Endodermal cell (in vitro differentiated cells): ENCODE data around the gene IBTK. TPM values are rescaled to one million over a fixed set of nuclear protein-coding genes. Genes with fewer than 3 reads are reported as not detected.

Experiments
- DNase-seq: peaks from one replicate; pipeline ENCODE4 v3.0.0-alpha.2; 2017
- H3K27ac ChIP-seq: 2 replicates; pipeline ENCODE4 v1.5.1; 2013; ENCODE audit warnings: mild to moderate bottlenecking, low read depth, low read length, moderate library complexity
- H3K27me3 ChIP-seq: 2 replicates; pipeline ENCODE4 v1.6.1; 2013; ENCODE audit warnings: mild to moderate bottlenecking, low read length, moderate library complexity; ENCODE audit not compliant: insufficient read depth, control insufficient read depth, poor library complexity, severe bottlenecking
- H3K36me3 ChIP-seq: 2 replicates; pipeline ENCODE4 v1.7.0; 2013; ENCODE audit warnings: mild to moderate bottlenecking, low read length, moderate library complexity; ENCODE audit not compliant: control insufficient read depth, insufficient read depth
- H3K4me1 ChIP-seq: one replicate; pipeline ENCODE4 v1.7.0; 2013; ENCODE audit warnings: low read length; ENCODE audit not compliant: control insufficient read depth, insufficient read depth
- H3K4me3 ChIP-seq: 2 replicates; pipeline ENCODE4 v1.5.1; 2013; ENCODE audit warnings: mild to moderate bottlenecking, low read length, moderate library complexity
- H3K9ac ChIP-seq: 2 replicates; pipeline ENCODE4 v1.6.1; 2013; ENCODE audit warnings: mild to moderate bottlenecking, low read length, moderate library complexity; ENCODE audit not compliant: poor library complexity, severe bottlenecking; ENCODE audit errors: extremely low read depth
- H3K9me3 ChIP-seq: 2 replicates; pipeline ENCODE4 v1.6.1; 2013; ENCODE audit warnings: mild to moderate bottlenecking, low read length, moderate library complexity; ENCODE audit not compliant: control insufficient read depth
- H3K27ac Mint-ChIP-seq: 2 replicates; pipeline ENCODE4 v1.8.0; 2020; ENCODE audit warnings: mixed read lengths
- H3K27me3 Mint-ChIP-seq: 2 replicates; pipeline ENCODE4 v1.8.0; 2021; ENCODE audit warnings: mild to moderate bottlenecking, mixed read lengths; ENCODE audit not compliant: insufficient read depth
- H3K36me3 Mint-ChIP-seq: 2 replicates; pipeline ENCODE4 v1.8.0; 2020; ENCODE audit warnings: low read depth, mixed read lengths
- H3K4me1 Mint-ChIP-seq: 2 replicates; pipeline ENCODE4 v1.8.0; 2020; ENCODE audit warnings: mixed read lengths
- H3K4me3 Mint-ChIP-seq: 2 replicates; pipeline ENCODE4 v1.8.0; 2020; ENCODE audit warnings: mild to moderate bottlenecking, moderate library complexity, mixed read lengths
- H3K9me3 Mint-ChIP-seq: 2 replicates; pipeline ENCODE4 v1.8.0; 2020; ENCODE audit warnings: mild to moderate bottlenecking, mixed read lengths
- WGBS, 2 experiments: methylation state at CpG; one replicate each; pipeline versions ENCODE4 v1.1.5 to v1.1.7; 2013; ENCODE audit warnings: missing lambda C conversion rate in 2 of 2, mixed read lengths in 1 of 2; ENCODE audit not compliant: insufficient coverage in 1 of 2, insufficient read length in 1 of 2; 5-methylcytosine and 5-hydroxymethylcytosine counted together
- total RNA-seq, 2 donors: library from RNA; stranded (reverse); fragmentation: NEBNext Ultra II Directional in 1 of 2; extraction: Animal tissue kit (Norgen Biotek cat#: 25700) in 1 of 2; gene quantifications; 2 replicates in 1 of 2; 3 replicates in 1 of 2; pipeline ENCODE4 v1.2.1, GENCODE V29; 2021
- TF ChIP-seq, protein P1 (sequence below): fragments of 200-600 bp; sonication (generic); conservative IDR thresholded peaks from 2 replicates; pipeline ENCODE4 v1.5.0; 2021; ENCODE audit warnings: antibody characterized with exemption, mild to moderate bottlenecking

Gene IBTK
- total RNA-seq, 2 donors from 2014 or later: 35.8 to 46.2 TPM

DNA sequence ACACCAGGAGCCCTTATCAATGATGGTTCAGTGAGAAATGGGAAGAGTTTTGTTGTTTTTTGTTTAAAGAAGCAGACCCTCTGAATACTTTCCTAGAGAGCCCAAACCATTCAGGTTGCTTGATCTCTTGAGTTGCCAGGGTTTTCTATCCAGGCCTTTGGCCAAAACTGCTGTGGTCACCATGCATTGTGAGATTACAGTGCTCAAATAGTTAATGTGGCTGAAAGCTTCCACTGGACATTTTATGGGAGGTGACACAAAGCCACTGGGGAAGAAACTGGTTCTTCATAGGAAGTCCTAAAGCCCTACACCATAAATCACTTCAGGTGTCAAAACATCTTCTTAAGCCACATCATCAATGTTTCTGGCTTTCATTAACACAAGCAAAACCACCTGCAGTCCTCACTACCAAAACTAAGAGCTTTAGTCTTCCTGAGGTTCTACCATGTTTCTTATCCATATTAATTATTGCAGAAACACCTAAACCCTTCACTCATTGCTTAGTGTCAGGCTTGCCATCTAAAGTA lies 101.6 kb downstream of the IBTK start:
- Mint-ChIP-seq H3K9me3 (peaks cover 2% of the 10 kb centered on the region), H3K27ac (no peak overlapping the region)

GRCh38 chr6:82144852-82145340 lies 102.6 kb downstream of the IBTK start:
- Mint-ChIP-seq H3K36me3 (no peaks in the 10 kb centered on the region), H3K27ac (no peak overlapping the region), H3K9me3 (no peaks in the 10 kb centered on the region), H3K4me1 (peaks cover 18% of the 10 kb centered on the region), H3K27me3 (no peaks in the 10 kb centered on the region), H3K4me3 (no peak overlapping the region)
- Histone ChIP-seq H3K9me3 (no peaks in the 10 kb centered on the region), H3K9ac (no peak overlapping the region), H3K4me3 (no peak overlapping the region), H3K36me3 (no peaks in the 10 kb centered on the region), H3K4me1 (peaks cover 10% of the 10 kb centered on the region), H3K27ac (no peak overlapping the region), H3K27me3 (no peaks in the 10 kb centered on the region)
- 28 to 74% methylated on average over 2 to 5 of the region's 5 CpGs for WGBS, 2 experiments
- DNase-seq: peak; percentile 62
- TF ChIP-seq, protein P1, sequence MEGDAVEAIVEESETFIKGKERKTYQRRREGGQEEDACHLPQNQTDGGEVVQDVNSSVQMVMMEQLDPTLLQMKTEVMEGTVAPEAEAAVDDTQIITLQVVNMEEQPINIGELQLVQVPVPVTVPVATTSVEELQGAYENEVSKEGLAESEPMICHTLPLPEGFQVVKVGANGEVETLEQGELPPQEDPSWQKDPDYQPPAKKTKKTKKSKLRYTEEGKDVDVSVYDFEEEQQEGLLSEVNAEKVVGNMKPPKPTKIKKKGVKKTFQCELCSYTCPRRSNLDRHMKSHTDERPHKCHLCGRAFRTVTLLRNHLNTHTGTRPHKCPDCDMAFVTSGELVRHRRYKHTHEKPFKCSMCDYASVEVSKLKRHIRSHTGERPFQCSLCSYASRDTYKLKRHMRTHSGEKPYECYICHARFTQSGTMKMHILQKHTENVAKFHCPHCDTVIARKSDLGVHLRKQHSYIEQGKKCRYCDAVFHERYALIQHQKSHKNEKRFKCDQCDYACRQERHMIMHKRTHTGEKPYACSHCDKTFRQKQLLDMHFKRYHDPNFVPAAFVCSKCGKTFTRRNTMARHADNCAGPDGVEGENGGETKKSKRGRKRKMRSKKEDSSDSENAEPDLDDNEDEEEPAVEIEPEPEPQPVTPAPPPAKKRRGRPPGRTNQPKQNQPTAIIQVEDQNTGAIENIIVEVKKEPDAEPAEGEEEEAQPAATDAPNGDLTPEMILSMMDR: no peak

More for the DNA sequence above, 101.6 kb downstream of the IBTK start:
- no peaks in the 10 kb centered on the region for H3K27me3 ChIP-seq
- H3K9me3 ChIP-seq: no peaks in the 10 kb centered on the region
- Mint-ChIP-seq H3K36me3 (peaks cover 4% of the 10 kb centered on the region), H3K4me3 (no peak overlapping the region), H3K27me3 (no peaks in the 10 kb centered on the region), H3K4me1 (peaks cover 18% of the 10 kb centered on the region)
- no peak for DNase-seq
- no peak overlapping the region for H3K27ac ChIP-seq
- no peak overlapping the region for H3K4me3 ChIP-seq
- TF ChIP-seq, protein P1: no peak
- H3K36me3 ChIP-seq: no peaks in the 10 kb centered on the region
- H3K9ac ChIP-seq: no peak overlapping the region
- peaks cover 10% of the 10 kb centered on the region for H3K4me1 ChIP-seq

- peak overlapping the region; percentile 46 for H3K27ac Mint-ChIP-seq
- WGBS, 2 experiments: 87 to 96% methylated on average over 5 to 8 of the region's 8 CpGs
- H3K9ac ChIP-seq: no peak overlapping the region
- H3K36me3 Mint-ChIP-seq: no peaks in the 10 kb centered on the region
- no peaks in the 10 kb centered on the region for H3K27me3 ChIP-seq
- H3K4me1 Mint-ChIP-seq: peaks cover 18% of the 10 kb centered on the region
- TF ChIP-seq, protein P1: no peak
- no peak overlapping the region for H3K4me3 ChIP-seq
- H3K27ac ChIP-seq: peak overlapping the region; percentile 70
- no peak for DNase-seq
- H3K9me3 ChIP-seq: no peaks in the 10 kb centered on the region
- H3K9me3 Mint-ChIP-seq: no peaks in the 10 kb centered on the region
- H3K4me1 ChIP-seq: peaks cover 10% of the 10 kb centered on the region
- H3K36me3 ChIP-seq: no peaks in the 10 kb centered on the region
- no peak overlapping the region for H3K4me3 Mint-ChIP-seq
- no peaks in the 10 kb centered on the region for H3K27me3 Mint-ChIP-seq
These were observed 103.3 kb downstream of the IBTK start for GRCh38 chr6:82144007-82144851.
